Measurements from ENCODE around the gene MANBA. TPM values are rescaled to one million over a fixed set of nuclear protein-coding genes. Genes with fewer than 3 reads are reported as not detected.

The MANBA gene
- total RNA-seq, 4 donors from 2014 or later: 27.1 to 37.8 (median 35.1) TPM

DNA sequence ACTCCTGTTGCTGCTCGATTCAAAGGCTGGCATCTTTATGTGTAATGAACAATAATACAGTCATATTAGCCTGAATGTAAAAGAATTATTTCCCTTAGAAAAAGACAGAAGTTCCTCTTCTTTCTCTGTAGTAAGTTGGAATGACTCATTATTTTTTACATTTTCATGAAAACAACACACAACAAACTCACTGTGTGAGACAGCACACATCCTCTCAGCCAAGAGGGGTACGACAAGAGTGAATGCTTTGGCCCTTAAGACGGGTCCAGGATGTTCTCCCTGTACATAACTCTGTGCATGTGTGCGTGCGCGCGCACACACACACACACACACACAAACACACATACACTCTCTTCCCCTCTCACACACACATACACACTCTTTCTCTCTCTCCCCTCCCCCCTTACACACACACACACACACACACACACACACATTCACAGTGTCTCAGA is 72.8 kb downstream of the MANBA start:
- DNase-seq (ENCODE audit: low spot score) (no peak), ATAC-seq (ENCODE audit: low FRiP score) (no peak)
- TF ChIP-seq, protein P1, sequence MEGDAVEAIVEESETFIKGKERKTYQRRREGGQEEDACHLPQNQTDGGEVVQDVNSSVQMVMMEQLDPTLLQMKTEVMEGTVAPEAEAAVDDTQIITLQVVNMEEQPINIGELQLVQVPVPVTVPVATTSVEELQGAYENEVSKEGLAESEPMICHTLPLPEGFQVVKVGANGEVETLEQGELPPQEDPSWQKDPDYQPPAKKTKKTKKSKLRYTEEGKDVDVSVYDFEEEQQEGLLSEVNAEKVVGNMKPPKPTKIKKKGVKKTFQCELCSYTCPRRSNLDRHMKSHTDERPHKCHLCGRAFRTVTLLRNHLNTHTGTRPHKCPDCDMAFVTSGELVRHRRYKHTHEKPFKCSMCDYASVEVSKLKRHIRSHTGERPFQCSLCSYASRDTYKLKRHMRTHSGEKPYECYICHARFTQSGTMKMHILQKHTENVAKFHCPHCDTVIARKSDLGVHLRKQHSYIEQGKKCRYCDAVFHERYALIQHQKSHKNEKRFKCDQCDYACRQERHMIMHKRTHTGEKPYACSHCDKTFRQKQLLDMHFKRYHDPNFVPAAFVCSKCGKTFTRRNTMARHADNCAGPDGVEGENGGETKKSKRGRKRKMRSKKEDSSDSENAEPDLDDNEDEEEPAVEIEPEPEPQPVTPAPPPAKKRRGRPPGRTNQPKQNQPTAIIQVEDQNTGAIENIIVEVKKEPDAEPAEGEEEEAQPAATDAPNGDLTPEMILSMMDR (IDR thresholded peaks at IDR 0.05): no peak

DNA sequence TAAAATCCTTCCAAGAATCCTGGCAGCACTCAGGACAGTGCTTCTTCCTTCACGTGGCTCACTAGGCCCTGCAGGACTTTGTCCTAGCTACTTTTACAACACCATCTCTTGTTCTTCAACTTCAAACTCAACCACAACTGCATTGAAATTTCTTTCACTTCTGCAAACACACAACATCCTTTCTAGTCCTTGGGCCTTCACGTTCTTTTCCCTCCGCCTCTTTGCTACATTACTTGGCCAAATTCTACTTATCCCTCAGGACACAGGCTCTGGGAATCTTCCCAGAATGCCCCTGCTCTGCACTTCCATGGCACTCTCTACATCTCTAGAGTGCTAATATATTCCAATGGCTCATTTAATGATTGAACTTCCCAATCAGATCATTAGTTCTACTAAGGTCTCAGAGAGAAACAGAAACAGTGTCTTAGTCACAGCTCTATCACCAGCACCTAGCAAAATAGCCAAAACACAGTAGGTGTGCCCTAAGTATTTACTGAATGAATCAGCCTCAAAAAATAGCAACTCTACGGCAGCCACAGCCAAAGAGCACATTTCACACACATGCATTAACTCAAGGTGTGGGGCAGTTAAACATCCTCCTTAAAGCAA is 73.3 kb downstream of the MANBA start:
- DNase-seq (ENCODE audit: low spot score): no peak
- TF ChIP-seq, protein P1 (IDR thresholded peaks at IDR 0.05): no peak
- peak; percentile 62 for ATAC-seq (ENCODE audit: low FRiP score)

DNA sequence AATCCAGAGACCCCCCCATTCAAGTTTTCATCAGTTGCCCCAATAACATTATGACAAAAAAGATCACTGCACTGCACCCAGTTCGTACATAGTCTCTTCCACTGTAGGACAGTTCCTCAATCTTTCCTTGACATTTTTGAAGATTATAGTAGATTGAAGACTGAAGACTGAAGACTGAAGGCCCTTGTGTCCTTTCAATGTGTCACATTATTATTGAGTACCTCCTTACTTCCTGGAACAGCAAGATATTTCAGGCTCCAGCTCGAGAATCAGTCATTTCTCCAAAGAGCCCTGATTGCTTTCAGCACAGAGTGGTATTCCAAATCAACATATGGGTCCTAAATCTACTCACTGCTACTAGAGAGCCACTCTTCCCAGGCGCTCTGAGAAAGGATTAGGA is 75.0 kb downstream of the MANBA start:
- no peak for ATAC-seq (ENCODE audit: low FRiP score)
- DNase-seq (ENCODE audit: low spot score): no peak
- TF ChIP-seq, protein P1 (IDR thresholded peaks at IDR 0.05): no peak

DNA sequence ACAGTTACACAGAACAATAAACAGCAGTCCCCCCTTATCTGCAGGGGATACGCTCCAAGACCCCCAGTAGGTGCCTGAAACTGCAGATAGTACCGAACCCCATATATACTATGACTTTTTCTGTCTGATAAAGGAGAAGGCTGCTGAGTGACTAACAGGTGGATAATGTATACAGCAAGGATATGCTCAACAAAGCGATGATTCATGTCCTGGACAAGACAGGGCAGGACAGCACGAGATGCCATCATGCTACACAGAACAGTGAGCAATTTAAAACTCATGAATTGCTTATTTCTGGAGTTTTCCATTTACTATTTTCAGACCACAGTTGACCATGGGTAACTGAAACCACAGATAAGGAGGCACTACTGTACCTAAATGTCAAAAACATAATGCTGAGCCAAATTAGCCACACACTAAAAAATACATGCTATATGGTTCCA is 76.1 kb downstream of the MANBA start:
- TF ChIP-seq, protein P1 (IDR thresholded peaks at IDR 0.05): no peak
- ATAC-seq (ENCODE audit: low FRiP score): no peak
- no peak for DNase-seq (ENCODE audit: low spot score)

DNA sequence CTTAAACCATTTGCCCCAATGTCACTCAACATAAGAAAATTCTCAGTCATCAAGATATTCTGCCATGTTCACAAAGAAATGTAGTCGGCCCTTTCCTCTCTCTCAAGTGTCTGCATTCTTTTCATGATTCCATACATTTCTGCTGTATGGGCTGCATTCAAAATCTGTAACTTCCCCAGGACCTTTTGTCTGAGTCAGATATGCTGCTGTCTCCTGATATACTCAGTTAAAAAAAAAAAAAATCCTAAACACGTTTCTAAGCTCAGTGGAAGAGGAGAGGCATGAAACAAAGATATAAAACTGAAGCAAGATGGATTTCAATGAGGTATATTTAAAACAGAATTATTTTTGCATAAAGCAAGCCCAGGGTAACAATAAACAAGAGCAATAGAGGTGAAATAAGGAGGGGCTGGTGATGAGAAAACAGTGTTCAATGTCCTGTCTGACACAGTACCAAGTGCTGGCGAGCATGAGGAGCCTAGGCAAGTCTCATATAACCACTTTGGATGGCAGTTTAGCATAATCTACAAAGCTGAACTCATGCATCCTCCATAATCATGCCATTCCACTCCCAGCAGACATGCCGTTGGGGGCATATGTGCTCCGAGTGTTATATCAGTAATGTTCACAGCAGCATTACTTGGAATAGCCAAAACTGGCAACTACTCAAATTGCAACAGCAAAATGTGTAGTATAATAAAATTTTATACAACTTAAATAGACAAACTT is 76.7 kb downstream of the MANBA start:
- TF ChIP-seq, protein P1 (IDR thresholded peaks at IDR 0.05): no peak
- ATAC-seq (ENCODE audit: low FRiP score) (no peak), DNase-seq (ENCODE audit: low spot score) (no peak)

DNA sequence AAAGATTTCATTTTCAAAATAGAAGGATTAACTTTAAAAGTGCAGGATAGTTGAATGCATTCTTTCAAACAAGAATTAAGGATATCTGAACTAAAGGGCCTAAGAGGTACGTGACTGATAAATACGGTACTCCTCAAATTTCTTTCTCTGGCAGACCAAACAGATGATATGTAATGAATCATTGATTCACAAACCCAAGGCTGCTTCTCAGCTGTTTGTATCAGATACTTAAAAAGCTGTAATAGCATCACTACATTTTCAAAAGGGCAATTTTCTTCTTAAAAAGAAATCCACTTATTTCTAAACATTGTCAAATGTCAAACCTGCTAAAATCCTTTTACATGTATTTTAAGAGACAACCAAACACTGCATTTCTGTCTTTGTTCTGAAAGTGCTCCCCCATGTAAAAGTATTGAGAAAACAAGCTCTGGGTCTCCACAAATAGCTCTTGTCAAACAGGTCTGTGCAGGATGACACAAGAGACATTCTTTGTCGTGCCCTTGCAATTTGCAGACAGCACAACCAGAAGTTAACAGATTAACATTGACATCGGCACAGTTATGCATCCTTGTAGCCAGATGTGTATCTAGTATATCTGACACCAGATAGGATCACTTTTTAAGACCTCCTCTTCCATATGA is 82.0 kb downstream of the MANBA start:
- TF ChIP-seq, protein P1 (IDR thresholded peaks at IDR 0.05): no peak
- no peak for DNase-seq (ENCODE audit: low spot score)

More for the DNA sequence above, 82.0 kb downstream of the MANBA start:
- no peak for ATAC-seq (ENCODE audit: low FRiP score)

All from omental fat pad (tissue), 4 donors.